ENCODE results near the gene DUOX2. TPM values are rescaled to one million over a fixed set of nuclear protein-coding genes. Genes with fewer than 3 reads are reported as not detected.

The DUOX2 gene
- total and polyA plus RNA-seq, 2 donors from 2014 or later: 0.26 to 0.28 TPM

GRCh38 chr15:45147606-45148005 is 33.6 kb upstream of the DUOX2 start:
- H3K27me3 ChIP-seq (ENCODE audit: control insufficient read depth, insufficient read depth, low read length): no peaks in the 10 kb centered on the region
- H3K9ac ChIP-seq (ENCODE audit: low read length in 3 of 3): no peak overlapping the region
- H3K4me3 ChIP-seq (ENCODE audit: low read length in 3 of 3): no peak overlapping the region
- no peak for DNase-seq
- intact Hi-C loops (cut with DNase I): no loop called here
- H3K4me1 ChIP-seq (ENCODE audit: control insufficient read depth in 2 of 3, insufficient read depth in 2 of 3, low read depth in 1 of 3, low read length in 3 of 3): no peaks in the 10 kb centered on the region
- no peaks in the 10 kb centered on the region for H3K36me3 ChIP-seq (ENCODE audit: control insufficient read depth in 2 of 3, insufficient read depth in 3 of 3, low read length in 3 of 3)
- H3K9me3 ChIP-seq (ENCODE audit: control insufficient read depth in 2 of 3, insufficient read depth in 1 of 3, low read length in 3 of 3): no peaks in the 10 kb centered on the region
- no peak for FAIRE-seq
- H3K27ac ChIP-seq (ENCODE audit: low read depth in 2 of 2, low read length in 2 of 2): no peak overlapping the region
- TF ChIP-seq, protein P1, sequence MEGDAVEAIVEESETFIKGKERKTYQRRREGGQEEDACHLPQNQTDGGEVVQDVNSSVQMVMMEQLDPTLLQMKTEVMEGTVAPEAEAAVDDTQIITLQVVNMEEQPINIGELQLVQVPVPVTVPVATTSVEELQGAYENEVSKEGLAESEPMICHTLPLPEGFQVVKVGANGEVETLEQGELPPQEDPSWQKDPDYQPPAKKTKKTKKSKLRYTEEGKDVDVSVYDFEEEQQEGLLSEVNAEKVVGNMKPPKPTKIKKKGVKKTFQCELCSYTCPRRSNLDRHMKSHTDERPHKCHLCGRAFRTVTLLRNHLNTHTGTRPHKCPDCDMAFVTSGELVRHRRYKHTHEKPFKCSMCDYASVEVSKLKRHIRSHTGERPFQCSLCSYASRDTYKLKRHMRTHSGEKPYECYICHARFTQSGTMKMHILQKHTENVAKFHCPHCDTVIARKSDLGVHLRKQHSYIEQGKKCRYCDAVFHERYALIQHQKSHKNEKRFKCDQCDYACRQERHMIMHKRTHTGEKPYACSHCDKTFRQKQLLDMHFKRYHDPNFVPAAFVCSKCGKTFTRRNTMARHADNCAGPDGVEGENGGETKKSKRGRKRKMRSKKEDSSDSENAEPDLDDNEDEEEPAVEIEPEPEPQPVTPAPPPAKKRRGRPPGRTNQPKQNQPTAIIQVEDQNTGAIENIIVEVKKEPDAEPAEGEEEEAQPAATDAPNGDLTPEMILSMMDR (IDR thresholded peaks at IDR 0.05; ENCODE audit: borderline replicate concordance, extremely low read depth, insufficient read depth): no peak

- Histone ChIP-seq H3K9ac (ENCODE audit: low read length in 3 of 3) (no peak overlapping the region), H3K27me3 (ENCODE audit: control insufficient read depth, insufficient read depth, low read length) (no peaks in the 10 kb centered on the region), H3K9me3 (ENCODE audit: control insufficient read depth in 2 of 3, insufficient read depth in 1 of 3, low read length in 3 of 3) (no peaks in the 10 kb centered on the region), H3K4me1 (ENCODE audit: control insufficient read depth in 2 of 3, insufficient read depth in 2 of 3, low read depth in 1 of 3, low read length in 3 of 3) (no peaks in the 10 kb centered on the region), H3K27ac (ENCODE audit: low read depth in 2 of 2, low read length in 2 of 2) (no peak overlapping the region), H3K4me3 (ENCODE audit: low read length in 3 of 3) (no peak overlapping the region), H3K36me3 (ENCODE audit: control insufficient read depth in 2 of 3, insufficient read depth in 3 of 3, low read length in 3 of 3) (no peaks in the 10 kb centered on the region)
- TF ChIP-seq, protein P1 (IDR thresholded peaks at IDR 0.05; ENCODE audit: borderline replicate concordance, extremely low read depth, insufficient read depth): no peak
- intact Hi-C loops (cut with DNase I): no loop called here
- FAIRE-seq: no peak
- no peak for DNase-seq
Observed at GRCh38 chr15:45146405-45146804, 32.4 kb upstream of the DUOX2 start.

DNA sequence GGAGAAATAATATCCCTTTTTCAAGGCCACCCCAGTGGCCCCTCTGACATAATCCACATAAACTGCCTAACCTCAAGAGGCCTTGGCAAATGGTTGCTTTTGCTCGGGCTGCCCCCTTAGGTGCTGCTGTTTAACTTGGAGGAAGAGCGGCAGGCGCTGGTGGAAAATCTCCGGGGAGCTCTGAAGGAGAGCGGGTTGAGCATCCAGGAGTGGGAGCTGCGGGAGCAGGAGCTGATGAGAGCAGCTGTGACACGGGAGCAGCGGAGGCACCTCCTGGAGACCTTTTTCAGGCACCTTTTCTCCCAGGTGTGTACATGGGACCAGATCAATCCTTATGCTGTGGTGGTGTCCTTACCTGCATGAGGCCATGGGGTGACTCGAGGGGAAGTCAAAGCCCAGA is 30.8 kb upstream of the DUOX2 start:
- Histone ChIP-seq H3K4me3 (ENCODE audit: low read length in 3 of 3) (no peak overlapping the region), H3K4me1 (ENCODE audit: control insufficient read depth in 2 of 3, insufficient read depth in 2 of 3, low read depth in 1 of 3, low read length in 3 of 3) (no peaks in the 10 kb centered on the region), H3K9me3 (ENCODE audit: control insufficient read depth in 2 of 3, insufficient read depth in 1 of 3, low read length in 3 of 3) (no peaks in the 10 kb centered on the region), H3K27me3 (ENCODE audit: control insufficient read depth, insufficient read depth, low read length) (no peaks in the 10 kb centered on the region), H3K9ac (ENCODE audit: low read length in 3 of 3) (no peak overlapping the region), H3K36me3 (ENCODE audit: control insufficient read depth in 2 of 3, insufficient read depth in 3 of 3, low read length in 3 of 3) (no peaks in the 10 kb centered on the region), H3K27ac (ENCODE audit: low read depth in 2 of 2, low read length in 2 of 2) (no peak overlapping the region)
- DNase-seq: no peak
- no peak for FAIRE-seq
- TF ChIP-seq, protein P1 (IDR thresholded peaks at IDR 0.05; ENCODE audit: borderline replicate concordance, extremely low read depth, insufficient read depth): no peak
- intact Hi-C loops (cut with DNase I): no loop called here

DNA sequence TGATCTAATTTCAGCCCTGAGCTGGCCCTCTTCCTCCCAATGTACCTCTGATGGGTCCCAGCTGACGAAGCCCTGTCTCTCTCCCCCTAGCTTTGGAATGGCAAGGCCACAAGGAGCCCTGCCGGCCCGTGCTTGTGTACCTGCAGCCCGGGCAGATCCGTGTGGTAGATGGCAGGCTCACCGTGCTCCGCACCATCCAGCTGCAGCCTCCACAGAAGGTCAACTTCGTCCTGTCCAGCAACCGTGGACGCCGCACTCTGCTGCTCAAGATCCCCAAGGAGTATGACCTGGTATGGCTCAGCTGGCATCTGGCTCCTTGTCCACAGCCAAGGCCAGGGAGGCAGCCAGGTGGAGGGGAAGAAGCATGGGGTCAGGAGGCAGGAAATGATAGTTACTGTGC is 30.0 kb upstream of the DUOX2 start:
- Histone ChIP-seq H3K9ac (ENCODE audit: low read length in 3 of 3) (no peak overlapping the region), H3K9me3 (ENCODE audit: control insufficient read depth in 2 of 3, insufficient read depth in 1 of 3, low read length in 3 of 3) (no peaks in the 10 kb centered on the region), H3K4me1 (ENCODE audit: control insufficient read depth in 2 of 3, insufficient read depth in 2 of 3, low read depth in 1 of 3, low read length in 3 of 3) (no peaks in the 10 kb centered on the region), H3K4me3 (ENCODE audit: low read length in 3 of 3) (no peak overlapping the region), H3K27me3 (ENCODE audit: control insufficient read depth, insufficient read depth, low read length) (no peaks in the 10 kb centered on the region), H3K36me3 (ENCODE audit: control insufficient read depth in 2 of 3, insufficient read depth in 3 of 3, low read length in 3 of 3) (no peaks in the 10 kb centered on the region), H3K27ac (ENCODE audit: low read depth in 2 of 2, low read length in 2 of 2) (no peak overlapping the region)
- TF ChIP-seq, protein P1 (IDR thresholded peaks at IDR 0.05; ENCODE audit: borderline replicate concordance, extremely low read depth, insufficient read depth): no peak
- no peak for DNase-seq
- intact Hi-C loops (cut with DNase I): no loop called here
- no peak for FAIRE-seq

All from kidney (tissue), 14 donors.